HG03060 (cell line): ENCODE data around the gene ALKBH3.

Experiments
- ATAC-seq: cut with Tn5 transposase; IDR thresholded peaks from one replicate; pipeline ENCODE4 v1.9.1; 2021; ENCODE audit warnings: low read depth, moderate number of reproducible peaks; ENCODE audit not compliant: unreplicated experiment

Gene ALKBH3

DNA sequence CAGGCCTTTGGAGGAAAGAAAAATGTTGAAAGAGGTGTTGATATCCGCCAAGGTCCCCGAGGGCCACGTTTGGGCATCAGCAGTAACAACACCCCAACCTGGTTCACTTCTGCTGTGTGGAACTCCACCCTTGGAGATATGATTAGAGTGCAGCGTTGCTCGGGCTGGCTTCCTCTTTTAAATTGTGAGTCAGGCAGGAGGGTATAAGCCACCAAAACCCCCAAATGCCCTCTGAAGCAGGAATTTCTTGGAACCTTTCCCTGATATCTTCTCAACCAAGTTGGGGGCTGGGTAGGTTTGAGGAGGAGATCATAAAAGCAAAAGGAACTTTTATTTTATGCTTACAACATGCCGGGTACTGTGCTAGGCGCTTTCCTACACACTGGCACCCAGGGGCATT, 55.4 kb downstream of the ALKBH3 start:
- no peak for ATAC-seq

GRCh38 chr11:43937434-43938411, 57.1 kb downstream of the ALKBH3 start:
- no peak for ATAC-seq

DNA sequence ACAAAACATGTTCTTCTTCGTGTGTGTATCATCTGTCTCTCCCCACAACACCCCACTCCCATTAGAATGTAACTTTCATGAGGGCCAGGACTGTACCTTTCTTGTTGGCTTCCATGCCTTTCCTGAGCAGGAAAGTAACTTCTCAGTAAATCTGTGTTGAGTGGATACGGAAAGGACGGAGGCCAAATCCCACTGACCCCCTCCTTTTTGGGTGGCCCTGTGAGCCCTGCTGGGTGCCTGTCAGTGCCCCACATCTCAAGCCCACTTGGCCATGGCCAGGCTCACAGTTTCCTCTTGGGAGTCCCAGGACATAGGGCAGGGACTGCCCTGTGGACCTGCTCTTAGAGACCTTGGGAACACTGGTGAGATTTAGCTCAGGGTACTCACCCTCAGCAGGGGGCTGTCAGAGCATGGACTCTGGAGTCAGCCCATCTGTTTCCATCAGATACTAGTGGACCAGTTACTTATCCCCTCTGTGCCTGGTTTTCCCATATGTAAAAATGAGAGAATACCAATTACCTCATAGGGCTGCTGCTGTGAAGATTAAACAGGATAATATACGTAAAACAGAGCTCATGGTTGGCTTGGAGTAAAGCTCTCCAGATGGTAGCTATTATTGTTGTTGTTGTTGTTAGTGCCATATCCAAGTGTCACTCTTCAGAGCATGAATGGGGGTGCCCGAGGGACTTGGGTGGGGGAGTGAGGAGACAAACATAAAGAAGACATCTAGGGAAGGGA, 60.8 kb downstream of the ALKBH3 start:
- no peak for ATAC-seq

DNA sequence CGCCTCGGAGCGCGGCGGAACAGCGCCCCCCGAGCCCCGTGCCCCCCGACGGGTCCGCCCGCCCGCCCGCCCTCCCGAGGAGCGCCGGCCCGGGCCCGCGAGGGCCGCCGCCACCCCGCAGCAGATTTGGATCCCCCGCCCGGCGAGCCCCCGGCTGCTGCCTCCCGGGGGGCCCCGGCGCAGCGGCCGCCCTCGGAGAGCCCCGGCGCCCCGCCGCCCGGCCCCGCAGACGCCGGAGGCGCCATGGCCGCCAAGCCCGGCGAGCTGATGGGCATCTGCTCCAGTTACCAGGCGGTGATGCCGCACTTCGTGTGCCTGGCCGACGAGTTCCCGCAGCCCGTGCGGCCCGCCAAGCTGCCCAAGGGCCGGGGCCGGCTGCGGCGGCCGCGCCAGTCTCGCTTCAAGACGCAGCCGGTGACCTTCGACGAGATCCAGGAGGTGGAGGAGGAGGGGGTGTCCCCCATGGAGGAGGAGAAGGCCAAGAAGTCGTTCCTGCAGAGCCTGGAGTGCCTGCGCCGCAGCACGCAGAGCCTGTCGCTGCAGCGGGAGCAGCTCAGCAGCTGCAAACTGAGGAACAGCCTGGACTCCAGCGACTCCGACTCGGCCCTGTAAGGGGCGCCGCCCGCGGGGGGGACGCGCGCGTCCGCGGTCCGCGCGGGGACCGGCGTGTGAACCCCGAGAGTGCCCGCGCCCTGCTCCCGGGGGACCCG, 62.2 kb downstream of the ALKBH3 start:
- ATAC-seq = no peak

- no peak for ATAC-seq
Observed at GRCh38 chr11:43943372-43943930, 62.8 kb downstream of the ALKBH3 start.

DNA sequence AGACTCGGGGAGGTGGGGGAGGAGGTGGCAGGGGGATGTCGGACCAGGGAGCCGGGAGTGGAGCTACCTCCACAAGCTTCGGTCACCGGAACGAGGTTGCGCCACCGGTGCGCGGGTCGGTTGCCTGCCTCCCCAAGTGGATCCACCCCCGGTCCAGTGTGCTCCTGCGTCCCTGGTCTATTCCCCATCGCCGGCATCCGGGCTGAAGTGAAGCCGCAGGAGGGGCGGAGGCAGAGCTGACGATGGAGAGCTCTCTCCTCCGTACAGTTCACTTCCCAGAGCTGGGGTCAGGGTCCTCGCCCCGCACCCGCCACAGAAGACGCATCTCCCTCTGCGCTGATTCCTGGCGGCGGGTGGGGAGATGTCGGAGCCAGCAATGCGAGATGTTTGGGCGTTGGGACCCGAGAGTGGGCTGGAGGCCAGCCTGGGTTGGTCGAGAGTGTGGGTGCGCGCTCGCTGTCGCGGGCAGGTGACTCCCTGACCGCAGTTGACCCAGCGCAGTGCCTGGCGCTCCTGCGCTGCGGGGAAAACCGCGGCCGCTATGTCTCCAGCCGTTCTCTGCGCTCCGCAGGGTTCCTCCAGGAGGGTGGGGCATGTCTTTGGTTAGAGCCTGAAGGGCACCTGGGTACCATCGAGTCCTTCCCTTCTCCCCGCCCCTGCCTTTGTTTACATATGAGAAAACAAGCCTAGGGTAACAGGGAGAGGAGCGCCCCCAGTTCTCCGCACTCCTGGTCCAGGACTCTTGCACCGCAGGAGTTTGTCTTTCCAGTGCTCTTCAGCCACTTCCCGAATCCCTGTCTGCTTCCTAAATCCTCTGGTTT, 63.5 kb downstream of the ALKBH3 start:
- no peak for ATAC-seq

- no peak for ATAC-seq
Observed at GRCh38 chr11:43944761-43945311, 64.2 kb downstream of the ALKBH3 start.

GRCh38 chr11:43947003-43947500, 66.4 kb downstream of the ALKBH3 start:
- ATAC-seq = no peak

DNA sequence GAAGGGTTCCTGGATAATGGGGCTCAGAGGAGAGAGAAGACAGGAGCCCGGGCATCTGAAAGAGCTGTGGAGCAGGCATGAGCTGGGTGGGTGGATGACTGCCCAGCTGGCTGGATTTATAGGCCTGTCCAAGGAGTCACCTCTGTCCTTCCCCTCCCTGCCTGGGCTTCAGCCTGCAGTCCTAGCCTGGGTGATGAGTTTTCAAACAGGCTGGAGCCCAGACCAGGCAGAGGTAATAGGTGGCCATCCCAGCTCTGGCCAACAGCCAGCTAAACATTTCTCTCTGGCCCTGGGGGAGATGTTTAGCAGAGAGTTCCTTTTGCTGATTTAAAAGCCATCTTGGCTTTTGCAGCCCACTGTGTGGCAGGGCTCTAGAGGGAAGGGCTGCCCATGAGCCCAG, 67.2 kb downstream of the ALKBH3 start:
- no peak for ATAC-seq

DNA sequence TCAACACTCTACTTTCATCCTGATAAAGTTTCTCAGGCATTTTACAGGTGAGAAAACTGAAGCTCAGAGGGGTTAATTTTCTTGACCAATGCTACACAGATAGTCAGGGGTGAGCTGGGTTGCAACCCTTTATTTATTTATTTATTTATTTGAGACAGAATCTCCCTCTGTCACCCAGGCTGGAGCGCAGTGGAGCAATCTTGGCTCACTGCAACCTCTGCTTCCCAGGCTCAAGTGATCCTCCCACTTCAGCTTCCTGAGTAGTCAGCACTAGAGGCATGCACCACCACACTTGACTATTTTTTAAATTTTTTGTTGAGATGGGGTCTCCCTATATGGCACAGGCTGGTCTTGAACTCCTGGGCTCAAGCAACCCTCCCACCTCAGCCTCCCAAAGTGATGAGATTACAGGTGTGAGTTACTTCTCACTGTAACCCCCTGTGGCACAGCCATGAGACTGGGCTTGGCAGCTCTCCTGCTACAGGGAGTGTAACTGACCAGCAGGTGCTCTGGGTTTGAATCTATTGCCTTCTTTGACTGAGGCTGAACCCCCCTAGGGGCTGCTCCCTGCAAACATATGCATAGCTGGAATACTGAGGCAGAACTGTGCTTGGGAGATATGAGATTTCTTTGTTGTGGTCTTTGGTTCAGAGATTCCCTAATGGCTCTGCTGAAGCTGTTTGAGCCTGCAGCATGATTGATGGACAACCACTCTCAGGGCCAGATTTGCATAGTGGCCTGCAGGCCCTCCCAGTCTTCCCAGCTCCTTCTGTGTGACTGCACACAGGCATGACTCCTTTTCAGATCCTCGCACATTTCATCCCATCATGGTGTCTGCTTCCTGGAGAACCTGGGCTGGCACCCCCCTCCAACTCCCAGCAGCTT, 68.0 kb downstream of the ALKBH3 start:
- ATAC-seq = no peak

- ATAC-seq = no peak
Observed at GRCh38 chr11:43950311-43950855, 69.8 kb downstream of the ALKBH3 start.

GRCh38 chr11:43951231-43951630, 70.6 kb downstream of the ALKBH3 start:
- ATAC-seq = no peak

- no peak for ATAC-seq
Observed at GRCh38 chr11:43952020-43952400, 71.4 kb downstream of the ALKBH3 start.

DNA sequence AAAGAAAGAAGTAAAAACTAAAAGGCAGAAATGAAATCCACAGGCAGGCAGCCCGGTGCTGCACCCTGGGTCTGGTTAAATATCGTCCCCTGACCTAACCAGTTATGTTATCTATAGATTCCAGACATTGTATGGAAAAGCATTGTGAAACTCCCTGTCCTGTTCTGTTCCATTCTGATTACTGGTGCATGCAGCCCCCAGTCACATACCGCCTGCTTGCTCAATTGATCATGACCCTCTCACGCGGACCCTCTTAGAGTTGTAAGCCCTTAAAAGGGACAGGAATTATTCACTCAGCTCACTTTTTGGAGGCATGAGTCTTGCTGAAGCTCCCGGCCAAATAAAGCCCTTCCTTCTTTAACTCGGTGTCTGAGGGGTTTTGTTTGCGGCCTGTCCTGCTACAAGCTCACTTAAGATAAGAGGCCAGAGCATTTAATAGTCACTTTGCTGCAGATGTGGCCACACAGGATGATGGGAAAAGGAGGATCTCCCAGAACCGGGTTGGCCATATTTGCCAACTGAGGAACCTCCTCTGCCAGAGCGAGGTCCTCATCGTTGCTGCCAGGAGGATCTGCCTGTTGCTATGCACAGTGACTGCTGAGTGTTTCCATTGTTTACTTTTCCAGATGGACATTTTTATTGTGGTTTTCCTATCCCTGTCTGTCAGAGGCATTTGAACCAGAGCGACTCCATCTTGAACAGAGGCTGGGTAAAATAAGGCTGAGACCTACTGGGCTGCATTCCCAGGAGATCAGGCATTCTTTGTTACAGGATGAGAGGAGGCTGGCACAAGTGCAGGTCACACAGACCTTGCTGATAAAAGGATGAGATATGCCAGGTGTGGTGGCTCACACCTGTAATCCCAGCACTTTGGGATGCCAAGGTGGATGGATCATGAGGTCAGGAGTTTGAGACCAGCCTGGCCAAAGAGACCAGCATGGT, 72.0 kb downstream of the ALKBH3 start:
- no peak for ATAC-seq

GRCh38 chr11:43953521-43953920, 72.9 kb downstream of the ALKBH3 start:
- ATAC-seq = no peak

GRCh38 chr11:43954241-43954640, 73.6 kb downstream of the ALKBH3 start:
- ATAC-seq = no peak
